Measurements from ENCODE around the gene TP53RK. TPM values are rescaled to one million over a fixed set of nuclear protein-coding genes. Genes with fewer than 3 reads are reported as not detected.

TP53RK gene
- total and polyA plus RNA-seq, 2 of the 13 experiments (the other 11 are each of a cell fraction or from before 2014, with no cell fraction given), result 12.9 to 25.5 TPM

DNA sequence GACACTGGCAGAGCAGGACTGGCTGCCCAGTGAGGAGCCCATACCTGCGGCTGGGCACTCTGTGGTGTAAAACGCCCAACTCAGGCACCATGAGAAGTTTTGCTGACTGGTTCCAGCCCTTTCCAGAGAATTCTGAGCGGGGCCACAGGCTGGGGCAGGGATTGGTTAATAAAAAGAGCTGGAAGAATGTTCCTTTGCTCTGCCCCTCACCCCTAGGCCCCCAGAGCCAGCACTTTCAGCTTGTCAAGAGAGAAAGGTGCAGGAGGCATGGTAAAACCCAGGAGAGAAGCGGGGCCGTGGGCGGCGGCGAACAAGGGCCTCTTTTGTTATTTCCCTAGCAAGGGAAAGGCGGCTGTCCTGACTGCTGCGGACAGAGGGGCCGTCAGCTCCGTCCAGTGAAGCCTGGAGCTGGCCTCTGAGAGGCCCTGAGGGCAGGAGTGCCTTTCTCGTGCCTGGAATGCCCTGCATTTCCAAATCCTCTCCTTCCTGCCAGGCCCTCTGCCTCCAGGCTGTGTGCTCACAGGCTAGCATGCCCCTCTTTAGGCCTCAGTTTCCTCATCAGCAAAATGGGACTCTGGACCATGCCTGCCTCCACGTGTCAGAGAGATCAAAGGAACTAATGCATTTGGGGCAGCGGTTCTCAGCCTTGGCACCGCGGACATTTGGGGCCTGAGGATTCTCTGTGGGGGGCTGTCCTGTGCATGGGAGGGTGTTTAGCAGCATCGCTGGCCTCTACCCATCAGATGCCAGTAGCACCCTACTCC lies 50.9 kb downstream of the TP53RK start (continued):
- TF ChIP-seq NKX3-1 (CRISPR knock-in tag; IDR thresholded peaks at IDR 0.05) (no peak), DNMT3B (CRISPR knock-in tag; conservative IDR thresholded peaks at IDR 0.05) (no peak), PRMT3 (CRISPR knock-in tag; IDR thresholded peaks at IDR 0.05; ENCODE audit: borderline replicate concordance, low read depth) (peak; percentile 48; the same call in 1 of the 2 replicates), ZNF703 (CRISPR knock-in tag; IDR thresholded peaks at IDR 0.05; ENCODE audit: borderline replicate concordance) (no peak), RXRA (CRISPR knock-in tag; IDR thresholded peaks at IDR 0.05) (peak; percentile 80), SRSF4 (IDR thresholded peaks at IDR 0.05; ENCODE audit: low read depth, low read length, poor library complexity, severe bottlenecking) (no peak), EED (CRISPR knock-in tag; IDR thresholded peaks at IDR 0.05) (no peak), FOXJ3 (CRISPR knock-in tag; IDR thresholded peaks at IDR 0.05; ENCODE audit: borderline replicate concordance) (no peak), ZNF558 (CRISPR knock-in tag; IDR thresholded peaks at IDR 0.05; ENCODE audit: borderline replicate concordance) (no peak)
- TF ChIP-seq, protein P1, sequence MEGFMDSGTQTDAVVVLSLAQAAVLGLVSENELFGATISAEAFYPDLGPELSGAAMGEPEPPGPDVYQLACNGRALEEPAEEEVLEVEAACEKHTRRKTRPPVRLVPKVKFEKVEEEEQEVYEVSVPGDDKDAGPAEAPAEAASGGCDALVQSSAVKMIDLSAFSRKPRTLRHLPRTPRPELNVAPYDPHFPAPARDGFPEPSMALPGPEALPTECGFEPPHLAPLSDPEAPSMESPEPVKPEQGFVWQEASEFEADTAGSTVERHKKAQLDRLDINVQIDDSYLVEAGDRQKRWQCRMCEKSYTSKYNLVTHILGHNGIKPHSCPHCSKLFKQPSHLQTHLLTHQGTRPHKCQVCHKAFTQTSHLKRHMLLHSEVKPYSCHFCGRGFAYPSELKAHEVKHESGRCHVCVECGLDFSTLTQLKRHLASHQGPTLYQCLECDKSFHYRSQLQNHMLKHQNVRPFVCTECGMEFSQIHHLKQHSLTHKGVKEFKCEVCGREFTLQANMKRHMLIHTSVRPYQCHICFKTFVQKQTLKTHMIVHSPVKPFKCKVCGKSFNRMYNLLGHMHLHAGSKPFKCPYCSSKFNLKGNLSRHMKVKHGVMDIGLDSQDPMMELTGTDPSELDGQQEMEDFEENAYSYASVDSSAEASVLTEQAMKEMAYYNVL (CRISPR knock-in tag; IDR thresholded peaks at IDR 0.05; ENCODE audit: borderline replicate concordance), result peak; percentile 53; the same call in 1 of the 2 replicates
- TF ChIP-seq, protein P2, sequence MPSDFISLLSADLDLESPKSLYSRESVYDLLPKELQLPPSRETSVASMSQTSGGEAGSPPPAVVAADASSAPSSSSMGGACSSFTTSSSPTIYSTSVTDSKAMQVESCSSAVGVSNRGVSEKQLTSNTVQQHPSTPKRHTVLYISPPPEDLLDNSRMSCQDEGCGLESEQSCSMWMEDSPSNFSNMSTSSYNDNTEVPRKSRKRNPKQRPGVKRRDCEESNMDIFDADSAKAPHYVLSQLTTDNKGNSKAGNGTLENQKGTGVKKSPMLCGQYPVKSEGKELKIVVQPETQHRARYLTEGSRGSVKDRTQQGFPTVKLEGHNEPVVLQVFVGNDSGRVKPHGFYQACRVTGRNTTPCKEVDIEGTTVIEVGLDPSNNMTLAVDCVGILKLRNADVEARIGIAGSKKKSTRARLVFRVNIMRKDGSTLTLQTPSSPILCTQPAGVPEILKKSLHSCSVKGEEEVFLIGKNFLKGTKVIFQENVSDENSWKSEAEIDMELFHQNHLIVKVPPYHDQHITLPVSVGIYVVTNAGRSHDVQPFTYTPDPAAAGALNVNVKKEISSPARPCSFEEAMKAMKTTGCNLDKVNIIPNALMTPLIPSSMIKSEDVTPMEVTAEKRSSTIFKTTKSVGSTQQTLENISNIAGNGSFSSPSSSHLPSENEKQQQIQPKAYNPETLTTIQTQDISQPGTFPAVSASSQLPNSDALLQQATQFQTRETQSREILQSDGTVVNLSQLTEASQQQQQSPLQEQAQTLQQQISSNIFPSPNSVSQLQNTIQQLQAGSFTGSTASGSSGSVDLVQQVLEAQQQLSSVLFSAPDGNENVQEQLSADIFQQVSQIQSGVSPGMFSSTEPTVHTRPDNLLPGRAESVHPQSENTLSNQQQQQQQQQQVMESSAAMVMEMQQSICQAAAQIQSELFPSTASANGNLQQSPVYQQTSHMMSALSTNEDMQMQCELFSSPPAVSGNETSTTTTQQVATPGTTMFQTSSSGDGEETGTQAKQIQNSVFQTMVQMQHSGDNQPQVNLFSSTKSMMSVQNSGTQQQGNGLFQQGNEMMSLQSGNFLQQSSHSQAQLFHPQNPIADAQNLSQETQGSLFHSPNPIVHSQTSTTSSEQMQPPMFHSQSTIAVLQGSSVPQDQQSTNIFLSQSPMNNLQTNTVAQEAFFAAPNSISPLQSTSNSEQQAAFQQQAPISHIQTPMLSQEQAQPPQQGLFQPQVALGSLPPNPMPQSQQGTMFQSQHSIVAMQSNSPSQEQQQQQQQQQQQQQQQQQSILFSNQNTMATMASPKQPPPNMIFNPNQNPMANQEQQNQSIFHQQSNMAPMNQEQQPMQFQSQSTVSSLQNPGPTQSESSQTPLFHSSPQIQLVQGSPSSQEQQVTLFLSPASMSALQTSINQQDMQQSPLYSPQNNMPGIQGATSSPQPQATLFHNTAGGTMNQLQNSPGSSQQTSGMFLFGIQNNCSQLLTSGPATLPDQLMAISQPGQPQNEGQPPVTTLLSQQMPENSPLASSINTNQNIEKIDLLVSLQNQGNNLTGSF (CRISPR knock-in tag; IDR thresholded peaks at IDR 0.05), result no peak
- TF ChIP-seq, protein P3, sequence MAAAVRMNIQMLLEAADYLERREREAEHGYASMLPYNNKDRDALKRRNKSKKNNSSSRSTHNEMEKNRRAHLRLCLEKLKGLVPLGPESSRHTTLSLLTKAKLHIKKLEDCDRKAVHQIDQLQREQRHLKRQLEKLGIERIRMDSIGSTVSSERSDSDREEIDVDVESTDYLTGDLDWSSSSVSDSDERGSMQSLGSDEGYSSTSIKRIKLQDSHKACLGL (CRISPR knock-in tag; IDR thresholded peaks at IDR 0.05), result no peak; the same call in none of the 2 replicates
- TF ChIP-seq, protein P4, sequence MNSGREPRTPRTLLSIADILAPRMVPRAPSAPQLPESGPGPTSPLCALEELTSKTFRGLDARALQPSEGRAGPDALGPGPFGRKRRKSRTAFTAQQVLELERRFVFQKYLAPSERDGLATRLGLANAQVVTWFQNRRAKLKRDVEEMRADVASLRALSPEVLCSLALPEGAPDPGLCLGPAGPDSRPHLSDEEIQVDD (CRISPR knock-in tag; IDR thresholded peaks at IDR 0.05; ENCODE audit: borderline replicate concordance), result 0 out of 2 replicates have a peak, but pooled peaks have one; percentile 50
- TF ChIP-seq, protein P5, sequence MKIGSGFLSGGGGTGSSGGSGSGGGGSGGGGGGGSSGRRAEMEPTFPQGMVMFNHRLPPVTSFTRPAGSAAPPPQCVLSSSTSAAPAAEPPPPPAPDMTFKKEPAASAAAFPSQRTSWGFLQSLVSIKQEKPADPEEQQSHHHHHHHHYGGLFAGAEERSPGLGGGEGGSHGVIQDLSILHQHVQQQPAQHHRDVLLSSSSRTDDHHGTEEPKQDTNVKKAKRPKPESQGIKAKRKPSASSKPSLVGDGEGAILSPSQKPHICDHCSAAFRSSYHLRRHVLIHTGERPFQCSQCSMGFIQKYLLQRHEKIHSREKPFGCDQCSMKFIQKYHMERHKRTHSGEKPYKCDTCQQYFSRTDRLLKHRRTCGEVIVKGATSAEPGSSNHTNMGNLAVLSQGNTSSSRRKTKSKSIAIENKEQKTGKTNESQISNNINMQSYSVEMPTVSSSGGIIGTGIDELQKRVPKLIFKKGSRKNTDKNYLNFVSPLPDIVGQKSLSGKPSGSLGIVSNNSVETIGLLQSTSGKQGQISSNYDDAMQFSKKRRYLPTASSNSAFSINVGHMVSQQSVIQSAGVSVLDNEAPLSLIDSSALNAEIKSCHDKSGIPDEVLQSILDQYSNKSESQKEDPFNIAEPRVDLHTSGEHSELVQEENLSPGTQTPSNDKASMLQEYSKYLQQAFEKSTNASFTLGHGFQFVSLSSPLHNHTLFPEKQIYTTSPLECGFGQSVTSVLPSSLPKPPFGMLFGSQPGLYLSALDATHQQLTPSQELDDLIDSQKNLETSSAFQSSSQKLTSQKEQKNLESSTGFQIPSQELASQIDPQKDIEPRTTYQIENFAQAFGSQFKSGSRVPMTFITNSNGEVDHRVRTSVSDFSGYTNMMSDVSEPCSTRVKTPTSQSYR (CRISPR knock-in tag; IDR thresholded peaks at IDR 0.05; ENCODE audit: borderline replicate concordance), result peak; percentile 29; the same call in 1 of the 2 replicates

Measured in HepG2 (cell line).